Measurements from ENCODE around the gene VPS13A.
A peak's percentile ranks its signal among the peaks of the same experiment; 100 is the strongest.

The VPS13A gene

DNA sequence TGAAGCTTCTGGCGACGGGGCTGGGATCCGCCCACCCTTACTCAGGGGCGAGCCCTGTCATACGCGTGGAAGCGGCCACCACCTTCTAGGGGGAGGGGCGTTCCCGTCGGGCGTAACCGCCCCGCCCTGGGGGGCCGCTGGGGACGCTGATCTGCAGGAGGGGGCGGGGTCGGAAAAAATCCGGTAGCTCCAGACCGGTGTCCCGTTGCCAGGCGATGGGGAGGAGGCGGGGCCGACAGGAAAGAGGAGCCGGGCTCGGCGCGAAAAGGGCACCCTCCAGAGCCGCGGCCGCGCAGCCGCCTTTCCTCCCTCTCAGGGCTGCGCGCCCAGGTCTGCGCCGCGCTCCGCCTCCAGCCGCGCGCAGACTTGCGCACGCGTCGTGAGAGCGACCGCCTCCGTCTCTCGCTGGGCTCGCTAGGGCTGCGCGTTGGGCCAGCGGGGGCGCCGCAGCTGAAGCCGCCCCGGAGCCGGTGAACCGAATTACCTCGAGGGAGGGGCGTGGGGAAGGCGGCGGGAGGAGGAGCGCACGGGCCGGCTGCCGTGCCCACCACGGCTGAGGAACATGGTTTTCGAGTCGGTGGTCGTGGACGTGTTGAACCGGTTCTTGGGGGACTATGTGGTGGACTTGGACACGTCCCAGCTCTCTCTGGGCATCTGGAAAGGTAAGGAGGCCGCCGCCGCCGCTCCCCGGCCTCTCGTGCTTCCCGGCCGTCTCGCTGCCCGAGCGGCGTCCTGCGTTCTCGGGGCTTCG lies at the start of gene VPS13A:
Gene VPS13A, plus strand, starts transcription at position 392 of the 751 bp plus-strand sequence. Its CDS starts 171 bp downstream, at position 563.
- DNase-seq: peak; percentile 93

- no peak for DNase-seq
Observed at GRCh38 chr9:77128125-77128789, 49.1 kb upstream of the VPS13A start.

- no peak for DNase-seq
Observed at GRCh38 chr9:77131399-77131798, 45.9 kb upstream of the VPS13A start.

DNA sequence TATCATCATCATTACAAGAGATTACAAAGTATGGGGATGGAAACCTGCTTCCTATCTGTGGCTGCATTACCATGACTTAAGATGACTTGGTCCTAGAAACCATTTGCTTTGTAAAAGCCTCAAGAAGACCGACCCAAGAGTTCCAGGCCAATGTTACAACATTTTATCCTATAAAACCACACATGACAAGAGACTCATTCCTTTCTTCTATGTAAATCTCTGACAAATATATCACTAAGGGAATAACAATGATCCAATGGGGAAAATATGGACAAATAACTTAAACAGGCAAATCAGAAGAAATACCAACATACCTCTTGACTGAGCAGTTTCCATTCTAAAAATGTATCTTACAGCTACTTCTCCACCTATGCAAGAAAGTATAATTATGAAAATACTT lies 44.3 kb upstream of the VPS13A start:
- DNase-seq: no peak

- no peak for DNase-seq
Observed at GRCh38 chr9:77142366-77142765, 35.0 kb upstream of the VPS13A start.

GRCh38 chr9:77149879-77150278 lies 27.5 kb upstream of the VPS13A start:
- DNase-seq: no peak

DNA sequence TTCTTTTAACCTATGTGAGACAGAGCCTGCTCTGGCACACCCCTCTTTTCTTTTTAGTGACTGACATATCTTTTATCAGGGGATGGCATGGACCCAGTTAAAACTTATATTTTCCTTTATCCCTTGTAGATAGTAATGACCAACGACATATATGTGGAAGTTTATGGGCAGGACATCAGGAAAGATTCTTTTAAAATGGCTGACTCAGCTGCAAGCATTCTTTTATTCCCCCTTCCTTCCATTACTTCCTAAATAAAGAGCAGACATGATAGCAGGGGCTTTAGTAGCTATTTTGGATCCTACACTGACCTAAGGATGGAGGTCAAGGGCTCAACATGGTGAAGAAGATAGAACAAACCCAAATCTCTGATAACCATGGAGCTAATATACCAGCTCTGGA lies 25.0 kb upstream of the VPS13A start:
- no peak for DNase-seq

DNA sequence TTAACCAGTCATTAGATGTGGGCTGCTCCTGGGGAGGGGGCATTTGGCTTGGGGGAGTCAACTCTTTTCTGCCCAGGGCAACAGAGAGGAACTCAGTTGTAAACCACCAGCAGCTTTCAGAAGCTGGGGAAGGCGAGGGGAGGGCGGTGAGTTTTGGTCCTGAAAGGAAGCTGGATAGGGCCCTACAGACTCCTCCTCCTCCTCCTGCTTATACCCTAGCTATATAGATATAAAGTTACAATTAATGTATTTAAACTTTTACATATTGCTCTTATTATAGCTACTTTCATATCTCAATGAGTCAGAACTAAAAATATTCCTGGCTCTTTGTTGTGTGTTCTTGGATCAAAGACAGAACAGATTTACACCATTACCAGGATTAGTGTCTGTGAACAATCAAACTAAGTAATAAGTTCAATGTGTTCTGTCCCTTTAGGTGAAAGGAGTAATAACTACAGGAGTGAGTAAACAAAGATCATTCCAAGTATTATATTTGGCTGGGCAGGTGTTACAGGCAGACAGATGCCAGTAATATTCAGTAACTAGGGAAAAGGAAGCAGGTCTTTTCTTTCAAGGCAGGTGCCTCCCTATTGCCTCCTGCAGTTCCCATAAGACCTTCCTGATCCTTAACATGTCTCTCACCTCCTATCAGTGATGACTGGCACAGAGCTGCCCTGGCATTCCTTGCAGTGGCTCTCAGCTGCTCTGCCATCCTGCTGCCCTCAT lies 20.5 kb upstream of the VPS13A start:
- DNase-seq: no peak

DNA sequence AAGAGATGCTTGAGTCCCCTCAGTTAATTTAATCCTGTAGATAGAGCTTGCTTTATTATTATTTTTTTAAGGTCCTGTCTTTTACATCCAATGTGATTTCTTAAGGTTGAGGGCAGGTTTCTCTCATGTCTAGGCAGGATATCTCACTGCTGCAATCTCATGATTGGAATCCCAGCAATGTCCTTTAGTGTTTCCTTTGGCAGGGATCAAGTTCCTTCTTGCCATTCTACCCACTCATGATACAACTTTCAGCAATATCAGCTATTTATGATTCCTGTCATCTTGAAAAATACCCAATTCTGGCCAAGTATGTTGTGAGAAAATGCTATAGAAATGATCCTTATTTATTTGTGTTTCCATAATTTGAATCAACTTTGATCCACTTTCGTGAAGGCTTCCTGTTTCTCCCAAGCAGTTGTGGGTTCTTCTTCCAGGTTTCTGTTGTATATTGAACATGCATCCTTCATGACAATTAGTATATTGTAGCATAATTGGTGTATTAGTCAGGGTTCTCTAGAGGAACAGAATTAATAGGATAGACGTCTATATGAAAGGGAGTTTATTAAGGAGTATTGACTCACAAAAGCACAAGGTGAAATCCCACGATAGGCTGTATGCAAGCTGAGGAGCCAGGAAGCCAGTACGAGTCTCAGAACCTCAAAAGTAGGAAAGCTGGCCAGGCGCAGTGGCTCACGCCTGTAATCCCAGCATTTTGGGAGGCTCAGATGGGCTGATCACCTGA lies 18.4 kb upstream of the VPS13A start:
- no peak for DNase-seq

DNA sequence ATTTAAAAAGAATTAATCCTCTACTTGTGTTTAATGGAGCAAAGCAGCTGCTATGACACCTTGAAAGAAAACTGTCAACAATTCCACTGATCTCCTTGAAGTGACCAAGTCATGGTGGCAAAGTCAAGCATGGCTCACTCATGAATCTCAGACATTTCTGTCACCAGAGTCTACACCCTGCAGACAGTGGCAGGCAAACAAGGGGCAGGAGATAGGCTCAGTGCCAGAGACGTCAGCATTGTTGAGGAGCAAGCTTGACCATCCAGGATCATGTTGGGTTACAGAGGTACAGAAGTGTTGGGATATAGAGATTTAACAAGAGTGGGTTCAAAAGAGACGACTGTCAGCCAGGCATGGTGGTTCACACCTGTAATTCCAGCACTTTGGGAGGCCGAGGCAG lies 16.1 kb upstream of the VPS13A start:
- no peak for DNase-seq

DNA sequence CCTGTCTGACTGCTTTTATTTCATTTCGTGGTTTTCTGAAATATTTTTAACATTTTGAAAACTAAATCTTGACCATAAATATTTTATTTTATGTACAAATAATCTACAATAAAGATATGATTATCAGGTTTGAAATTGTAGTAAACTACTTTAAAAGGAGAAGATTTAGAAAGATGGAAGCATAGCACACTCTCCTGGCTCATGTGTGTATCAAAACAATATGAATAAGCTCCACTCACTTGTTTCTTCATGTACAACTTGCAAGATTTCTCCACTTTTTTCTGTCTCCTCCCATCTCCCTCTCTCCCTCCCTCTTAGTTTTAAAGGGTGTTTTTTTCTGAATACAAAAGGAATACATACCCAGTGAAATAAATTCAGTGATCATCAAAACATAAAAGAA lies 15.4 kb upstream of the VPS13A start:
- DNase-seq: no peak

- DNase-seq: no peak
Observed at GRCh38 chr9:77162366-77162765, 15.0 kb upstream of the VPS13A start.

DNA sequence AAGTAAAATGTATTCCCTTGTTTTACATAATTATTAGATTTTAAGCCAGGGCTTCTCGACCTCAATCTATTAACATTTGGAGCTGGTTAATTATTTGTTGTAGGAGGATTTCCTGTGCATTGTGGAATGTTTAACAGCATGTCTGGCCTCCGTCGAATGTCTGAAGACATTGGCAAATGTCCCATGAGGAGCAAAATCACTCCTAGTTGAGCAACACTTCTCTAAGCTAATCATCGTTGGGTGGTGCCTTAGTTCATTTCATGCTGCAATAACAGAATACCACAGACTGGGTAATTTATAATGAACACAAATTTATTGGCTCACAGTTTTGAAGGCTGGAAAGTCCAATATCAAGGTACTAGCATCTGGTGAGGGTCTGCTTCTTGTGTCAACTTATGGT lies 13.4 kb upstream of the VPS13A start:
- no peak for DNase-seq

- DNase-seq: no peak
Observed at GRCh38 chr9:77166193-77166592, 11.1 kb upstream of the VPS13A start.

DNA sequence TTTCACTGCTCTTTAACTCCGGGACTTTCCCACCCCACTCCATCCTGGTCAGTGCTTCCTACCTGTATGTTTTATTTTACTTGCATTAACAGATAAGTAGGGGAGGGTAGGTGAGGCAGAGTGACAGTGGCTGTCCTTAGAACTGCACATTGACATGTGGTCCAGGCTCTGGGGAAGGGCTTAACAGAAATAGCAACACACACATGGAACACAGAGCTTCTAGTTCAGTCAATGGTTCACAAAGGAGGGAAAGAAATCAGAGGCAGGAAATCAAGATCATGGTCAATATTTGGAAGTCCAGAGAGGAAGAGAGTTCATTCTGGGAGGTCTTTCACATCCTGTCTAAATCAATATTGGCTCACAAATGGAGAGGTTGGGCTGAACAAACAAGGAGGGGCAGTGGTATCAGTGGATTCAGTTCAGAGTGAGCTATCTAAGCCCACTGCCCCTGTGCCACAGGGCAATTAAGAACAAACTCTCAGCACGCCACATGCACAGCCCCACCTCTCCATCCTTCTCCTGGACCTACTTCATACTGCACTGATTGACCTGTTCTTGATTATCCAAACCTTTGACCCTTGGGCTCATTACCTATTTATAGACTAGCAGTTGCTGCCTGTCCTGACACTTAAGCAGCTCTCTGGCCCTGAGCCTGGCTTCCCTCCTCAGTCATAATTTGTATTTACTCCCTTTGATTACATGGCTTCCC lies 6.2 kb upstream of the VPS13A start:
- DNase-seq: no peak

GRCh38 chr9:77175151-77175550 lies 2.2 kb upstream of the VPS13A start:
- no peak for DNase-seq

DNA sequence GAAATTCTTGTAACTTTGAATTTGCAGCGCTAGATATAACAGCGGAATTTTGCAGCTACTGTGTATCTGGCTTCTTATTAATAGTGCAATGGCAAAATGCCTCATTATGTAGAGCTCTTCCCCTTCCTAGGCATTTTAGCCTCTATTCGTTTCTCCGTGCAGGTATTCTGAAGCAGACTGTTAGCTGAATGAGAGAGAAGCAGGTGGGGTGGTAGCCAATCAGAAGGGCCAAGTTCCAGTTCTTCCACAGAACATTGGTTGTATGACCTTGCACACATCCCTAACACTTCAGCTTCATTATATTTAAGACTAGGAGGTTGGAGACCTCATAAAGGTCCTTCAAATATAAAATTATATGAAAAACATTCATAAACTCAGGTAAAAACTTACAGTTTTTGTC lies 1.2 kb upstream of the VPS13A start:
- no peak for DNase-seq

DNA sequence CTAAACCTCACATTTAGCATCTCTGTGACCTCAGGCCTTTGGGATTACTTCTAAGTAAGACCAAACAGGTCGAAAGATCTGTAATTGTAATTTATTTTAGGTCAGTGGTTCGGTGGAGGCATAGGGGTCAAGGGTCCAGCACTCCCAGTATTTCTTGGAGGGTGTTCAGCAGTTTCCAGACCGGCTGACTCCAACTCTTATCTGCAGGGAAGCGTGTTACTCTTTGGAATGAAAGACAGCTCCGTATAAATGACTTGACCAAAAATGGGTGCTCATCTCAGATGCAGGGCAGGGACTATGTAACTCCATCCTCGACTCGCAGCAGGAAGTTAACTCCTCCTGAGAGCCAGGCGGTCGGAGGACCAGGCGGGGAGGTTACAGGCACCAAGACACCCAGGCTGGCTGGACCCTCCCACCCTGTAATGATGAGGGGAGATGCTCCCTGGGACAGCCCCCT lies 620 bp upstream of the VPS13A start:
- DNase-seq: no peak

GRCh38 chr9:77177894-77178794 lies 810 bp downstream of the VPS13A start:
- peak; percentile 58 for DNase-seq

DNA sequence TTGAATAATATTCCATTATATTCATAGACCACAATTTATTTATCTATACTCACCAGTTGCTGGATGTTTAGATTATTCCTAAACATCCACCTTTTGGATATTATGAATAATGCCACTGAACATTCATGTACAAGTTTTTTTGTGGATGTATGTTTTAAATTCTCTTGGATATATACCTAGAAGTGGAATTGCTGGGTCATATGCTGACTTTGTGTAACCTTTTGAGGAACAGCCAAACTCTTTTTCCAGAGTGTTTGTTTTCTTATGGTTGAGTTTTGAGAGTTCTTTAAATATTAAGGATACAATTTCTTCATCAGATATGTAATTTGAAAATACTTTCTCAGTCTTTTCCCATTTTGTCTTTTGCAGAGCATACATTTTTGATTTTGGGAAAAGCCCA lies 2.7 kb downstream of the VPS13A start:
- no peak for DNase-seq

GRCh38 chr9:77183581-77183980 lies 6.2 kb downstream of the VPS13A start:
- no peak for DNase-seq

Measured in activated naive CD4-positive, alpha-beta T cell treated with Interleukin-2 at 50 U/mL for 16 hours (primary cell).